K562 (cell line): ENCODE data around the gene EFNA5. TPM values are rescaled to one million over a fixed set of nuclear protein-coding genes. Genes with fewer than 3 reads are reported as not detected.

Experiments
- ATAC-seq: fragments of 200-7000 bp; cut with Tn5 transposase; 3 replicates; pipeline ENCODE4 v1.9.1; 2020; ENCODE audit warnings: moderate library complexity
- BruUV-seq: library from RNA; stranded (reverse); fragments of 400-500 nt; replicated peaks from 2 replicates; lab custom pipeline; 2021; lab: Mats Ljungman, UMichigan
- CTCF ChIA-PET: fragments of 300-600 bp; formaldehyde crosslinking; extraction: SDS; loops from one replicate; lab custom pipeline; 2021; ENCODE audit warnings: low intra/inter-chr PET ratio; lab: Yijun Ruan, JAX
- POLR2A ChIA-PET: fragments of 300-600, 350-650 bp; sonication (Branson Sonifier 250); formaldehyde crosslinking; extraction: SDS; loops from one replicate; lab custom pipeline; 2021; ENCODE audit warnings: antibody characterized with exemption, inconsistent platforms; lab: Yijun Ruan, JAX
- DNase-seq, 4 experiments: peaks; one replicate each; pipeline versions ENCODE4 v3.0.0 to v3.0.0-alpha.2; 2011 to 2018; ENCODE audit warnings: low spot score in 3 of 4, mixed read lengths in 3 of 4; ENCODE audit errors: extremely low read depth in 1 of 4
- FAIRE-seq: peaks from 2 replicates; lab custom pipeline; 2011; peaks lifted over from hg19 to GRCh38; lab: Jason Lieb, UNC
- H2AFZ ChIP-seq: 2 replicates; pipeline ENCODE4 v1.6.0; 2011; ENCODE audit warnings: low read depth, low read length, control low read depth, inconsistent platforms
- H3K27ac ChIP-seq: fragments of 200-600 bp; 3 replicates; pipeline ENCODE4 v1.8.0; 2011; ENCODE audit warnings: low read depth, mild to moderate bottlenecking, control low read depth, inconsistent platforms, low read length, moderate library complexity, mixed read lengths; ENCODE audit errors: extremely low read depth
- H3K27me3 ChIP-seq, 2 experiments: fragments of 300-600 bp in 1 of 2; 2 replicates in 1 of 2; 3 replicates in 1 of 2; pipeline versions ENCODE4 v1.6.0 to v1.8.0; 2011; ENCODE audit warnings: inconsistent platforms in 2 of 2, low read length in 2 of 2, mild to moderate bottlenecking in 1 of 2, mixed read lengths in 1 of 2, moderate library complexity in 1 of 2; ENCODE audit not compliant: control insufficient read depth in 2 of 2, insufficient read depth in 2 of 2
- H3K36me3 ChIP-seq: fragments of 300-600 bp; 3 replicates; pipeline ENCODE4 v1.8.0; 2011; ENCODE audit warnings: mild to moderate bottlenecking, low read length, inconsistent platforms; ENCODE audit not compliant: control insufficient read depth, insufficient read depth
- H3K4me1 ChIP-seq, 2 experiments: fragments of 200-600 bp in 1 of 2; replicated peaks in 1 of 2; 2 replicates in 1 of 2; 3 replicates in 1 of 2; pipeline versions ENCODE4 v1.5.1 to v1.8.0; 2011; ENCODE audit warnings: inconsistent platforms in 2 of 2, low read length in 2 of 2, mild to moderate bottlenecking in 1 of 2, mixed read lengths in 1 of 2, moderate library complexity in 1 of 2; ENCODE audit not compliant: control insufficient read depth in 2 of 2, insufficient read depth in 2 of 2
- H3K4me2 ChIP-seq: 2 replicates; pipeline ENCODE4 v1.6.1; 2011; ENCODE audit warnings: low read length, control low read depth, inconsistent platforms, mixed read lengths; ENCODE audit not compliant: insufficient read depth
- H3K4me3 ChIP-seq: fragments of 200-600 bp; sonication (generic), shearing (Covaris generic); 2 replicates; pipeline ENCODE4 v1.5.1; 2016; ENCODE audit warnings: control low read depth, inconsistent platforms
- H3K79me2 ChIP-seq: fragments of 200-600 bp; 3 replicates; pipeline ENCODE4 v1.8.0; 2011; ENCODE audit warnings: low read length, inconsistent platforms; ENCODE audit not compliant: control insufficient read depth, insufficient read depth
- H3K9ac ChIP-seq, 2 experiments: 2 replicates each; pipeline versions ENCODE4 v1.6.0 to v1.6.1; 2011; ENCODE audit warnings: low read depth in 2 of 2, low read length in 2 of 2, control low read depth in 1 of 2, inconsistent platforms in 1 of 2, mild to moderate bottlenecking in 1 of 2, mixed read lengths in 1 of 2; ENCODE audit not compliant: insufficient read depth in 1 of 2
- H3K9me1 ChIP-seq: one replicate; pipeline ENCODE4 v1.6.0; 2011; ENCODE audit warnings: inconsistent platforms, mild to moderate bottlenecking, low read length, moderate library complexity; ENCODE audit not compliant: control insufficient read depth, insufficient read depth
- H3K9me3 ChIP-seq: replicated peaks from 2 replicates; pipeline ENCODE4 v1.5.1; 2011; ENCODE audit warnings: low read depth, low read length, inconsistent platforms; ENCODE audit not compliant: control insufficient read depth, insufficient read depth
- H4K20me1 ChIP-seq: replicated peaks from 2 replicates; pipeline ENCODE4 v1.6.1; 2011; ENCODE audit warnings: low read length, inconsistent platforms, mixed read lengths; ENCODE audit not compliant: control insufficient read depth, insufficient read depth
- MIER1 ChIP-seq: fragments of 450-650 bp; IDR thresholded peaks from 2 replicates; pipeline ENCODE4 v1.6.1; 2016; ENCODE audit warnings: antibody characterized with exemption, mild to moderate bottlenecking, low read depth
- RBM25 ChIP-seq: fragments of 200-400 bp; formaldehyde crosslinking; IDR thresholded peaks from 2 replicates; pipeline ENCODE4 v1.6.1; 2018; ENCODE audit warnings: low read length, low read depth, moderate library complexity; ENCODE audit not compliant: severe bottlenecking
- SAP30 ChIP-seq: fragments of 200-600 bp; sonication (generic); IDR thresholded peaks from 2 replicates; pipeline ENCODE4 v1.6.1; 2012; ENCODE audit warnings: borderline replicate concordance, low read depth, mild to moderate bottlenecking, moderate library complexity, low read length, control low read depth, inconsistent platforms; ENCODE audit not compliant: insufficient read depth, poor library complexity, severe bottlenecking
- SMC3 ChIP-seq: conservative IDR thresholded peaks from 2 replicates; pipeline ENCODE4 v1.6.1; 2011; ENCODE audit warnings: low read depth, low read length, improper control_type of control experiment; ENCODE audit not compliant: insufficient read depth
- TCFL5 ChIP-seq: fragments of 250-450 bp; sonication (Bioruptor Pico); conservative IDR thresholded peaks from 2 replicates; pipeline ENCODE4 v1.6.1; 2021; ENCODE audit warnings: mild to moderate bottlenecking, moderate library complexity, matching md5 sums
- ZNF140 ChIP-seq: fragments of 250-450 bp; sonication (Bioruptor Pico); IDR thresholded peaks from 2 replicates; pipeline ENCODE4 v1.8.0; 2021; ENCODE audit warnings: moderate library complexity, mild to moderate bottlenecking, inconsistent platforms
- ZNF146 ChIP-seq: IDR thresholded peaks from one replicate; pipeline ENCODE4 v1.6.1; 2018; ENCODE audit warnings: missing compliant biosample characterization; ENCODE audit not compliant: unreplicated experiment
- WGBS: fragments of 100-300 bp; shearing (Covaris generic); methylation state at CpG from one replicate; pipeline ENCODE4 v1.1.6; 2016; ENCODE audit warnings: low coverage, mixed read lengths; ENCODE audit not compliant: insufficient coverage; ENCODE audit errors: missing lambda C conversion rate; 5-methylcytosine and 5-hydroxymethylcytosine counted together
- in situ Hi-C: fragments of 300-500 bp; cut with MboI; formaldehyde crosslinking; loops from 4 replicates; pipeline ENCODE4 v1.15.0; 2018; ENCODE audit warnings: inconsistent platforms, mixed read lengths
- intact Hi-C: fragments of 100-400 bp; cut with micrococcal nuclease; formaldehyde crosslinking; loops from 2 replicates; pipeline ENCODE4 v1.14.2; 2022
- polyA plus RNA-seq, 8 experiments: library from polyadenylated mRNA; depleted of rRNA in 4 of 8; stranded (reverse) in 5 of 8; unstranded in 3 of 8; fragments of >200 nt; fragmentation: Nextera tagmentation in 2 of 8; fragmentation: Illumina TruSeq in 1 of 8; extraction: Ambion mirVana in 2 of 8; extraction: Trizol in 1 of 8; gene quantifications; 2 replicates each; pipeline versions ENCODE4 v1.2.1 to v1.2.3, GENCODE V29; 2011 to 2014; ENCODE audit warnings: inconsistent platforms in 1 of 8, missing spikeins in 1 of 8
- total RNA-seq, 7 experiments: library from RNA; depleted of rRNA in 6 of 7; stranded (reverse); fragments of >200 nt in 6 of 7; fragmentation: Illumina TruSeq in 2 of 7; extraction: Trizol in 2 of 7; gene quantifications; 2 replicates each; pipeline versions ENCODE4 v1.2.1 to v1.2.3, GENCODE V29; 2011 to 2021; ENCODE audit warnings: low replicate concordance in 1 of 7
- TF ChIP-seq, protein P1 (sequence below): fragments of 450-650 bp; IDR thresholded peaks from 2 replicates; pipeline ENCODE4 v1.7.1; 2018; ENCODE audit warnings: mild to moderate bottlenecking, low read depth; ENCODE audit not compliant: partially characterized antibody
- TF ChIP-seq, protein P2 (sequence below): fragments of 250-450 bp; sonication (Bioruptor Pico); IDR thresholded peaks from 2 replicates; pipeline ENCODE4 v1.8.0; 2021; ENCODE audit warnings: borderline replicate concordance, mild to moderate bottlenecking, moderate library complexity; ENCODE audit not compliant: poor library complexity, severe bottlenecking

The EFNA5 gene
- total and polyA plus RNA-seq, 9 of the 15 experiments (the other 6 are each of a cell fraction or from before 2014, with no cell fraction given): 0.20 TPM; not detected in 8

- 0% methylated on average over 4 of the region's 4 CpGs for WGBS
- no peak for FAIRE-seq
- intact Hi-C loops: no loop called here
- CTCF ChIA-PET: no interaction called here
- Histone ChIP-seq H3K4me2 (no peak overlapping the region), H3K27ac (no peak overlapping the region)
- TF ChIP-seq, protein P1, sequence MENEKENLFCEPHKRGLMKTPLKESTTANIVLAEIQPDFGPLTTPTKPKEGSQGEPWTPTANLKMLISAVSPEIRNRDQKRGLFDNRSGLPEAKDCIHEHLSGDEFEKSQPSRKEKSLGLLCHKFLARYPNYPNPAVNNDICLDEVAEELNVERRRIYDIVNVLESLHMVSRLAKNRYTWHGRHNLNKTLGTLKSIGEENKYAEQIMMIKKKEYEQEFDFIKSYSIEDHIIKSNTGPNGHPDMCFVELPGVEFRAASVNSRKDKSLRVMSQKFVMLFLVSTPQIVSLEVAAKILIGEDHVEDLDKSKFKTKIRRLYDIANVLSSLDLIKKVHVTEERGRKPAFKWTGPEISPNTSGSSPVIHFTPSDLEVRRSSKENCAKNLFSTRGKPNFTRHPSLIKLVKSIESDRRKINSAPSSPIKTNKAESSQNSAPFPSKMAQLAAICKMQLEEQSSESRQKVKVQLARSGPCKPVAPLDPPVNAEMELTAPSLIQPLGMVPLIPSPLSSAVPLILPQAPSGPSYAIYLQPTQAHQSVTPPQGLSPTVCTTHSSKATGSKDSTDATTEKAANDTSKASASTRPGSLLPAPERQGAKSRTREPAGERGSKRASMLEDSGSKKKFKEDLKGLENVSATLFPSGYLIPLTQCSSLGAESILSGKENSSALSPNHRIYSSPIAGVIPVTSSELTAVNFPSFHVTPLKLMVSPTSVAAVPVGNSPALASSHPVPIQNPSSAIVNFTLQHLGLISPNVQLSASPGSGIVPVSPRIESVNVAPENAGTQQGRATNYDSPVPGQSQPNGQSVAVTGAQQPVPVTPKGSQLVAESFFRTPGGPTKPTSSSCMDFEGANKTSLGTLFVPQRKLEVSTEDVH: no peak
- TF ChIP-seq ZNF146 (no peak), ZNF140 (no peak), SAP30 (no peak), MIER1 (no peak), RBM25 (no peak), TCFL5 (CRISPR knock-in tag) (no peak), SMC3 (no peak)
- TF ChIP-seq, protein P2, sequence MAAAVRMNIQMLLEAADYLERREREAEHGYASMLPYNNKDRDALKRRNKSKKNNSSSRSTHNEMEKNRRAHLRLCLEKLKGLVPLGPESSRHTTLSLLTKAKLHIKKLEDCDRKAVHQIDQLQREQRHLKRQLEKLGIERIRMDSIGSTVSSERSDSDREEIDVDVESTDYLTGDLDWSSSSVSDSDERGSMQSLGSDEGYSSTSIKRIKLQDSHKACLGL (CRISPR knock-in tag): no peak
- TF ChIP-seq, all 486 proteins: peak for 0
- in situ Hi-C loops: no loop called here
- H3K9me1 ChIP-seq: no peaks in the 10 kb centered on the region
- POLR2A ChIA-PET: no interaction called here
- no peaks in the 10 kb centered on the region for H4K20me1 ChIP-seq
- ATAC-seq: no peak
- no peaks in the 10 kb centered on the region for H3K9me3 ChIP-seq
- H3K79me2 ChIP-seq: no peaks in the 10 kb centered on the region
- no peaks in the 10 kb centered on the region for H3K36me3 ChIP-seq
- no peak for DNase-seq
- no peaks in the 10 kb centered on the region for H3K4me1 ChIP-seq
- H3K4me3 ChIP-seq: no peak overlapping the region
- no peak overlapping the region for H2AFZ ChIP-seq
- BruUV-seq: no TSS peak
- no peak overlapping the region for H3K9ac ChIP-seq
- H3K27me3 ChIP-seq: no peaks in the 10 kb centered on the region
Observed at GRCh38 chr5:107631805-107632362, 38.9 kb downstream of the EFNA5 start.
